ENCODE measurements around the gene SOD1. TPM values are rescaled to one million over a fixed set of nuclear protein-coding genes. Genes with fewer than 3 reads are reported as not detected.
"Not testable (repeated sequence)": the region's sequence is repeated elsewhere in the genome, so short reads cannot be mapped to it uniquely, and the experiment has no call there.

Gene SOD1
- total RNA-seq, 1 donor from 2014 or later, result 232 TPM

GRCh38 chr21:31647650-31648049 is 11.8 kb upstream of the SOD1 start:
- Mint-ChIP-seq H3K9me3 (peaks cover 4% of the 10 kb centered on the region), H3K4me1 (ENCODE audit: unreplicated experiment) (no peaks in the 10 kb centered on the region), H3K36me3 (peaks cover 4% of the 10 kb centered on the region), H3K27me3 (no peaks in the 10 kb centered on the region), H3K27ac (no peak overlapping the region), H3K4me3 (no peak overlapping the region)
- TF ChIP-seq, protein P1, sequence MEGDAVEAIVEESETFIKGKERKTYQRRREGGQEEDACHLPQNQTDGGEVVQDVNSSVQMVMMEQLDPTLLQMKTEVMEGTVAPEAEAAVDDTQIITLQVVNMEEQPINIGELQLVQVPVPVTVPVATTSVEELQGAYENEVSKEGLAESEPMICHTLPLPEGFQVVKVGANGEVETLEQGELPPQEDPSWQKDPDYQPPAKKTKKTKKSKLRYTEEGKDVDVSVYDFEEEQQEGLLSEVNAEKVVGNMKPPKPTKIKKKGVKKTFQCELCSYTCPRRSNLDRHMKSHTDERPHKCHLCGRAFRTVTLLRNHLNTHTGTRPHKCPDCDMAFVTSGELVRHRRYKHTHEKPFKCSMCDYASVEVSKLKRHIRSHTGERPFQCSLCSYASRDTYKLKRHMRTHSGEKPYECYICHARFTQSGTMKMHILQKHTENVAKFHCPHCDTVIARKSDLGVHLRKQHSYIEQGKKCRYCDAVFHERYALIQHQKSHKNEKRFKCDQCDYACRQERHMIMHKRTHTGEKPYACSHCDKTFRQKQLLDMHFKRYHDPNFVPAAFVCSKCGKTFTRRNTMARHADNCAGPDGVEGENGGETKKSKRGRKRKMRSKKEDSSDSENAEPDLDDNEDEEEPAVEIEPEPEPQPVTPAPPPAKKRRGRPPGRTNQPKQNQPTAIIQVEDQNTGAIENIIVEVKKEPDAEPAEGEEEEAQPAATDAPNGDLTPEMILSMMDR (conservative IDR thresholded peaks at IDR 0.05), result no peak
- no peak for DNase-seq (ENCODE audit: extremely low spot score, unreplicated experiment)

- Mint-ChIP-seq H3K9me3 (peaks cover 4% of the 10 kb centered on the region), H3K27ac (no peak overlapping the region), H3K4me3 (no peak overlapping the region), H3K36me3 (peaks cover 4% of the 10 kb centered on the region), H3K27me3 (no peaks in the 10 kb centered on the region), H3K4me1 (ENCODE audit: unreplicated experiment) (no peaks in the 10 kb centered on the region)
- DNase-seq (ENCODE audit: extremely low spot score, unreplicated experiment), result no peak
- TF ChIP-seq, protein P1 (conservative IDR thresholded peaks at IDR 0.05), result no peak
These were observed 8.6 kb upstream of the SOD1 start for GRCh38 chr21:31650930-31651329.

DNA sequence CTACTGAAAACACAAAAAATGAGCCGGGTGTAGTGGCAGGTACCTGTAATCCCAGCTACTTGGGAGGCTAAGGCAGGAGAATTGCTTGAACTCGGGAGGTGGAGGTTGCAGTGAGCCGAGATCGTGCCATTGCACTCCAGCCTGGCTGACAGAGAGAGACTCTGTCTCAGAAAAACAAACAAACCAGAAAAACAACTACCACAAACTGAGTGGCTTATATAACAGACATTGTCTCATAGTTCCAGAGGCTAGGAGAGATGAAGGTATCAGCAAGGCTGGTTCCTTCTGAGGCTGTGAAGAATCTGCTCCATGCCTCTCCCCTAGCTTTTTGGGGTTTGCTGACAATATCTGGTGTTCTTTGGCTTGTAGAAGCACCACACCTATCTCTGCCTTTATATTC is 8.0 kb upstream of the SOD1 start:
- not testable (repeated sequence) for H3K27me3 Mint-ChIP-seq; H3K27ac Mint-ChIP-seq; H3K9me3 Mint-ChIP-seq; H3K4me3 Mint-ChIP-seq; H3K4me1 Mint-ChIP-seq (ENCODE audit: unreplicated experiment); DNase-seq (ENCODE audit: extremely low spot score, unreplicated experiment); H3K36me3 Mint-ChIP-seq

- Mint-ChIP-seq H3K9me3 (peaks cover 10% of the 10 kb centered on the region), H3K4me3 (no peak overlapping the region), H3K36me3 (peaks cover 9% of the 10 kb centered on the region), H3K4me1 (ENCODE audit: unreplicated experiment) (peaks cover 5% of the 10 kb centered on the region), H3K27ac (no peak overlapping the region), H3K27me3 (no peaks in the 10 kb centered on the region)
- TF ChIP-seq, protein P1 (conservative IDR thresholded peaks at IDR 0.05), result no peak
- no peak for DNase-seq (ENCODE audit: extremely low spot score, unreplicated experiment)
These were observed 5.2 kb upstream of the SOD1 start for GRCh38 chr21:31654340-31654739.

- H3K4me3 Mint-ChIP-seq; H3K9me3 Mint-ChIP-seq; DNase-seq (ENCODE audit: extremely low spot score, unreplicated experiment); H3K27me3 Mint-ChIP-seq; H3K27ac Mint-ChIP-seq; H3K4me1 Mint-ChIP-seq (ENCODE audit: unreplicated experiment): not testable (repeated sequence)
- H3K36me3 Mint-ChIP-seq, result peaks cover 13% of the 10 kb centered on the region
These were observed 4.5 kb upstream of the SOD1 start for GRCh38 chr21:31654821-31655580.

DNA sequence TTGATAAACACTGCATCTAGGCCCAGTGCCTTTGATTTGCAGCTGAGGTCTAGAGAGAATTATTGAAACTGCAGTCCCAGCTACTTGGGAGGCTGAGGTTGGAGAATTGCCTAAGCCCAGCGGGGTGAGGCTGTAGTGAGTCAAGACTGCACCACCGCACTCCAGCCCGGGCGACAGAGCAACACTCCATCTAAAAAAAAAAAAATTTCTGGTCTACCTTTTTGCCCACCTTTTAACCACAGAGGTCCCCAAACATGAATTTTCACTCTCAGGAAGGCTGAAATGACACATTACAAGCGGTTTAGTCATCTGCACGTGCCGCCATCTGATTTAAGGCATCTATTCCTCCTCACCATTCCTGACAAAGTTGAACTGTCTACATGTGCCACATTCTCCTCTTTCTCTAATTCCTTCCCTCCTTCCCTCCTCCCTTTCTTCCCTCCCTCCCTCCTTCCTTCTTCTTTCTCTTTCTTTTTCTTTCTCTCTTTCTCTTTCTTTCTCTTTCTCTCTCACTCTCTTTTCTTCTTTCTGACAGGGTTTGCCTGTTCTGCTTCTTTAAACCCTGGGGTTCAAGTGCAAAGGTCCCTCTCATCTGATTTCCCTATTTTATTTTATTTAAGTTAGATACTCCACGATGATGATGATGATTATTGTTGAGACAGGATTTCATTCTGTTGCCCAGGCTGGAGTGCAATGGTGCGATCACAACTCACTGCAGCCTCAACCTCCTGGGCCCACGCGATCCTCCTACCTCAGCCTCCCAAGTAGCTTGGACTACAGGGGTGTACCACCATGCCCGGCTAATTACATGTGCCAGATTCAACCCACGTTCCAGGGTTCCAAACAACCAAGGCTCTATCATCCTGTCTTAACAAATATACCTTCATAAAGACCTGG is 3.0 kb upstream of the SOD1 start:
- Mint-ChIP-seq H3K4me3 (no peak overlapping the region), H3K36me3 (peaks cover 13% of the 10 kb centered on the region), H3K9me3 (peaks cover 5% of the 10 kb centered on the region), H3K27ac (no peak overlapping the region), H3K4me1 (ENCODE audit: unreplicated experiment) (peaks cover 16% of the 10 kb centered on the region), H3K27me3 (no peaks in the 10 kb centered on the region)
- no peak for DNase-seq (ENCODE audit: extremely low spot score, unreplicated experiment)
- TF ChIP-seq, protein P1 (conservative IDR thresholded peaks at IDR 0.05), result no peak
